GM12891 (cell line): ENCODE data around the gene OTOS. TPM values are rescaled to one million over a fixed set of nuclear protein-coding genes. Genes with fewer than 3 reads are reported as not detected.

Source experiments
- DNase-seq: peaks from one replicate; pipeline ENCODE4 v3.0.0; 2011; ENCODE audit warnings: low spot score; ENCODE audit not compliant: insufficient read length
- FAIRE-seq: peaks from 2 replicates; lab custom pipeline; 2011; peaks lifted over from hg19 to GRCh38; lab: Jason Lieb, UNC
- PAX5 ChIP-seq: IDR thresholded peaks from 2 replicates; pipeline ENCODE4 v1.6.1; 2011; ENCODE audit warnings: low read length, moderate library complexity, mild to moderate bottlenecking; ENCODE audit not compliant: insufficient read depth, severe bottlenecking
- POLR2A ChIP-seq: IDR thresholded peaks from 2 replicates; pipeline ENCODE4 v1.6.1; 2011; ENCODE audit warnings: low read depth, low read length, control low read depth
- POLR2AphosphoS5 ChIP-seq: IDR thresholded peaks from 2 replicates; pipeline ENCODE4 v1.6.1; 2011; ENCODE audit warnings: low read depth, low read length, control low read depth
- POU2F2 ChIP-seq: IDR thresholded peaks from 2 replicates; pipeline ENCODE4 v1.6.1; 2011; ENCODE audit warnings: low read depth, mild to moderate bottlenecking, control low read depth, low read length, moderate library complexity
- SPI1 ChIP-seq: IDR thresholded peaks from 2 replicates; pipeline ENCODE4 v1.6.1; 2011; ENCODE audit warnings: low read depth, low read length, control low read depth
- TAF1 ChIP-seq: IDR thresholded peaks from 2 replicates; pipeline ENCODE4 v1.6.1; 2011; ENCODE audit warnings: low read depth, low read length, control low read depth
- polyA plus RNA-seq: library from polyadenylated mRNA; unstranded; fragments of >200 nt; gene quantifications from one replicate; pipeline ENCODE4 v1.2.1, GENCODE V29; 2012; ENCODE audit warnings: low read depth, missing spikeins, inconsistent platforms; ENCODE audit not compliant: missing spikeins

Gene OTOS
- polyA plus RNA-seq: not detected

- no peak for FAIRE-seq
- DNase-seq: no peak
- TF ChIP-seq SPI1 (no peak), POLR2A (no peak), PAX5 (no peak), POU2F2 (no peak), TAF1 (no peak), POLR2AphosphoS5 (no peak)
These were observed at the start of gene OTOS for GRCh38 chr2:240140511-240140910. Gene OTOS (minus strand): TSS chr2:240140658. CDS start chr2:240140326, 332 bp downstream.

GRCh38 chr2:240189686-240190085 lies 49.2 kb upstream of the OTOS start:
- FAIRE-seq (no peak), DNase-seq (no peak)
- TF ChIP-seq POU2F2 (no peak), POLR2A (no peak), PAX5 (no peak), SPI1 (no peak), POLR2AphosphoS5 (no peak), TAF1 (no peak)

- FAIRE-seq (no peak), DNase-seq (no peak)
- no peak for TF ChIP-seq POLR2AphosphoS5
- TF ChIP-seq SPI1: no peak
- no peak for TF ChIP-seq PAX5
- no peak for TF ChIP-seq POLR2A
- TF ChIP-seq TAF1: no peak
- TF ChIP-seq POU2F2: no peak
These were observed 47.6 kb upstream of the OTOS start for GRCh38 chr2:240187989-240188590.

GRCh38 chr2:240186191-240186725 lies 45.8 kb upstream of the OTOS start:
- DNase-seq: no peak
- TF ChIP-seq POLR2A (no peak), POU2F2 (no peak), TAF1 (no peak), POLR2AphosphoS5 (no peak), PAX5 (no peak), SPI1 (no peak)
- no peak for FAIRE-seq

- TF ChIP-seq SPI1 (no peak), POLR2AphosphoS5 (no peak), POLR2A (no peak), POU2F2 (no peak), TAF1 (no peak), PAX5 (no peak)
- FAIRE-seq (no peak), DNase-seq (no peak)
These were observed 44.2 kb upstream of the OTOS start for GRCh38 chr2:240184656-240185055.

- no peak for TF ChIP-seq POLR2AphosphoS5
- no peak for TF ChIP-seq SPI1
- TF ChIP-seq POLR2A: no peak
- no peak for FAIRE-seq
- DNase-seq: no peak
These were observed 43.6 kb upstream of the OTOS start for GRCh38 chr2:240183875-240184590.

GRCh38 chr2:240183006-240183874 lies 42.8 kb upstream of the OTOS start:
- FAIRE-seq (no peak), DNase-seq (no peak)
- TF ChIP-seq POU2F2 (no peak), PAX5 (no peak), TAF1 (no peak), POLR2AphosphoS5 (no peak), POLR2A (no peak), SPI1 (no peak)

- TF ChIP-seq POLR2A: no peak
- no peak for TF ChIP-seq POLR2AphosphoS5
- DNase-seq: no peak
- no peak for FAIRE-seq
These were observed 42.0 kb upstream of the OTOS start for GRCh38 chr2:240182476-240182875.

GRCh38 chr2:240182001-240182400 lies 41.5 kb upstream of the OTOS start:
- no peak for FAIRE-seq
- DNase-seq: no peak
- TF ChIP-seq POLR2A: no peak
- no peak for TF ChIP-seq TAF1
- no peak for TF ChIP-seq POLR2AphosphoS5
- no peak for TF ChIP-seq SPI1
- TF ChIP-seq PAX5: no peak
- no peak for TF ChIP-seq POU2F2
